Smooth muscle cell (in vitro differentiated cells): ENCODE results near the gene SREBF1. TPM values are rescaled to one million over a fixed set of nuclear protein-coding genes. Genes with fewer than 3 reads are reported as not detected.
A peak's percentile ranks its signal among the peaks of the same experiment; 100 is the strongest.

Experiments used
- DNase-seq: peaks from one replicate; lab custom pipeline; 2025; ENCODE audit not compliant: unreplicated experiment; lab: John Stamatoyannopoulos, UW
- H2AFZ ChIP-seq: fragments of 200-600 bp; sonication (generic); 2 replicates; pipeline ENCODE4 v1.6.0; 2016; ENCODE audit warnings: antibody characterized with exemption, low read depth, mild to moderate bottlenecking
- H3F3A ChIP-seq: fragments of 200-600 bp; sonication (generic); 2 replicates; pipeline ENCODE4 v1.6.0; 2017; ENCODE audit warnings: antibody characterized with exemption, low read depth
- H3K27ac ChIP-seq: fragments of 200-600 bp; sonication (generic); 2 replicates; pipeline ENCODE4 v1.5.1; 2016; ENCODE audit warnings: low read depth, mild to moderate bottlenecking
- H3K27me3 ChIP-seq: fragments of 200-600 bp; sonication (generic); 2 replicates; pipeline ENCODE4 v1.6.1; 2016; ENCODE audit warnings: low read depth, mild to moderate bottlenecking
- H3K36me3 ChIP-seq: fragments of 200-600 bp; sonication (generic); 2 replicates; pipeline ENCODE4 v1.5.1; 2016; ENCODE audit warnings: low read depth
- H3K4me1 ChIP-seq: fragments of 200-600 bp; sonication (generic); 2 replicates; pipeline ENCODE4 v1.5.1; 2016; ENCODE audit warnings: low read depth
- H3K4me2 ChIP-seq: fragments of 200-600 bp; sonication (generic); 2 replicates; pipeline ENCODE4 v1.6.0; 2016; ENCODE audit warnings: mild to moderate bottlenecking
- H3K4me3 ChIP-seq: fragments of 200-600 bp; sonication (generic); 2 replicates; pipeline ENCODE4 v1.5.1; 2016; ENCODE audit warnings: mild to moderate bottlenecking
- H3K79me2 ChIP-seq: fragments of 200-600 bp; sonication (generic); 2 replicates; pipeline ENCODE4 v1.6.0; 2016; ENCODE audit warnings: low read depth, mild to moderate bottlenecking
- H3K9ac ChIP-seq: fragments of 200-600 bp; sonication (generic); 2 replicates; pipeline ENCODE4 v1.6.0; 2016; ENCODE audit warnings: low read depth
- H3K9me3 ChIP-seq: fragments of 200-600 bp; sonication (generic); replicated peaks from 2 replicates; pipeline ENCODE4 v1.5.1; 2016; ENCODE audit warnings: low read depth
- H4K20me1 ChIP-seq: fragments of 200-600 bp; sonication (generic); 2 replicates; pipeline ENCODE4 v1.6.0; 2016; ENCODE audit warnings: low read depth
- CTCF ChIP-seq: fragments of 200-600 bp; sonication (generic); IDR thresholded peaks from 2 replicates; pipeline ENCODE4 v1.5.1; 2017; ENCODE audit warnings: borderline replicate concordance, mild to moderate bottlenecking, antibody characterized with exemption; ENCODE audit not compliant: insufficient read depth, poor library complexity, severe bottlenecking
- WGBS: methylation state at CpG from one replicate; pipeline ENCODE4 v1.1.7; 2016; ENCODE audit warnings: low lambda C conversion rate; 5-methylcytosine and 5-hydroxymethylcytosine counted together
- polyA plus RNA-seq: library from polyadenylated mRNA; unstranded; fragments of >200 nt; fragmentation: Nextera tagmentation; extraction: Ambion mirVana; gene quantifications from 2 replicates; pipeline ENCODE4 v1.2.1, GENCODE V29; 2016
- total RNA-seq: library from RNA; depleted of rRNA; stranded (reverse); fragments of >200 nt; gene quantifications from 2 replicates; pipeline ENCODE4 v1.2.3, GENCODE V29; 2014

The SREBF1 gene
- 23.5 and 25.9 TPM in 2 replicates for total RNA-seq
- polyA plus RNA-seq, result 45.4 and 53.5 TPM in 2 replicates

DNA sequence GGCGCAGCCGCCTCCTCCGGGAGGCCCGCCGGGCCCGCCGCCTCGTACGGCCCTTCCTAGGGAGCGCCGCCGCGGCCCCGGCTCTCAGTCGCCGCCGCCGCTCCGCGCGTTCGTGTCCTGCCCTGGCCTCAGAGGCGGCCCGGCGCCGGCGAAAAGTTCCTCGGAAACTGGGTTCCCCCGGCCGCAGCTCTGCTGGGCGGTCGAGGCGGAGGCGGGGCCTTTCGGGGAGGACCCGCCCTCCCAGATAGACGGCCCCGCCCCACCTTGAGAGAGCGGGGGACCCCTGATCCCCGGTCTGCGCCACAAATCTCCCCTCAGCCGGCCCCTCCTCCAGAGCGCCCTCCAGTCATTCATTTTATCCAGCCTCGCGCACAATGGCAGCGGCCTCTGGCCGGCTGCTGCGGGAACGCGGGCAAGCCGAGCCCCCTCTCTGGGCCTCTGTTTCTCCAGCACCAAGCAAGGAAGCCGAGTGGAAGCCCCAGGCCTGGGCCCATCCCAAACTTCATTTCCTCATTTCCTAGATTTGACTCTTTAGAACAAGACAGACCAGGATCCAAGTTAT lies at the start of gene SREBF1:
Gene SREBF1, minus strand, starts transcription at position 169 of the 562 bp plus-strand sequence. CDS start 169 bp downstream, outside the sequence.
- Histone ChIP-seq H3F3A (peaks cover 34% of the 10 kb centered on the region), H3K4me2 (peak within 1 kb of the TSS; percentile 91), H3K36me3 (no peaks in the 10 kb centered on the region), H3K27ac (peak within 1 kb of the TSS; percentile 96), H4K20me1 (peaks cover 39% of the 10 kb centered on the region), H3K27me3 (no peaks in the 10 kb centered on the region), H3K79me2 (peaks cover 40% of the 10 kb centered on the region), H3K9ac (peak within 1 kb of the TSS; percentile 92), H3K4me1 (peaks cover 54% of the 10 kb centered on the region), H3K9me3 (no peaks in the 10 kb centered on the region), H3K4me3 (peak within 1 kb of the TSS; percentile 67), H2AFZ (no peak within 1 kb of the TSS)
- 3% methylated on average over 37 of the region's 52 CpGs for WGBS
- peak; percentile 57 for DNase-seq
- no peak for TF ChIP-seq CTCF

DNA sequence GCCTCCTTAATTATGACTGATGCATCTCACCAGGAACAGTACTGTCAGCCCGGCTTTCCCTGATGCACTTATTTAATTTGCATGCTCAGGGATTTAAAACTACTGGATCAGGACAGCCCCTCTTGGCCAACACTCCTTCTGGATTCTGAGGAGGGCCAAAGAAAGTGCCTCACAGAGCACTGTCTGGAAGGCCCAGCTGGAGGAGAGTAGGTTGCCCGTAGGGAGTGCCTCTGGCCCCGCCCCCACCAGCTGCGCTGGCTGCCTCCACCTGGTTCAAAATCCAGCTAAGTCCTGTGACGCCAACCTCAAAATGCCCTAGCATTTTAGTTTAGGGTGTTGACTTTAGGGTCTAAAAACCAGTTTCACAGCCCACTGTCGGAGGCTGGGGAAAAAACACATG lies 49.4 kb upstream of the SREBF1 start:
- H3K4me2 ChIP-seq, result no peak overlapping the region
- H3K4me3 ChIP-seq, result no peak overlapping the region
- no peak for DNase-seq
- TF ChIP-seq CTCF, result no peak
- no peaks in the 10 kb centered on the region for H3K27me3 ChIP-seq
- peaks cover 9% of the 10 kb centered on the region for H4K20me1 ChIP-seq
- no peaks in the 10 kb centered on the region for H3K9me3 ChIP-seq
- no peaks in the 10 kb centered on the region for H3K79me2 ChIP-seq
- H3K4me1 ChIP-seq, result peaks cover 10% of the 10 kb centered on the region
- no peak overlapping the region for H2AFZ ChIP-seq
- WGBS, result 89% methylated on average over 6 of the region's 6 CpGs
- no peak overlapping the region for H3K27ac ChIP-seq
- no peaks in the 10 kb centered on the region for H3F3A ChIP-seq
- no peaks in the 10 kb centered on the region for H3K36me3 ChIP-seq
- no peak overlapping the region for H3K9ac ChIP-seq

GRCh38 chr17:17884391-17885357 lies 47.9 kb upstream of the SREBF1 start:
- Histone ChIP-seq H3K4me3 (no peak overlapping the region), H3K79me2 (no peaks in the 10 kb centered on the region), H3K4me2 (no peak overlapping the region), H3K4me1 (peaks cover 10% of the 10 kb centered on the region), H3K27me3 (no peaks in the 10 kb centered on the region), H3K27ac (no peak overlapping the region), H3K36me3 (no peaks in the 10 kb centered on the region), H3K9me3 (no peaks in the 10 kb centered on the region), H3K9ac (no peak overlapping the region), H3F3A (no peaks in the 10 kb centered on the region), H4K20me1 (peaks cover 9% of the 10 kb centered on the region), H2AFZ (no peak overlapping the region)
- no peak for TF ChIP-seq CTCF
- DNase-seq, result no peak
- 86% methylated on average over 16 of the region's 16 CpGs for WGBS
